IPS DF 19.7 (cell line): ENCODE data around the gene DCBLD2.

ENCODE experiments used
- DNase-seq: peaks from one replicate; pipeline ENCODE4 v3.0.0-alpha.2; 2013; ENCODE audit warnings: low read depth, low spot score

The DCBLD2 gene

DNA sequence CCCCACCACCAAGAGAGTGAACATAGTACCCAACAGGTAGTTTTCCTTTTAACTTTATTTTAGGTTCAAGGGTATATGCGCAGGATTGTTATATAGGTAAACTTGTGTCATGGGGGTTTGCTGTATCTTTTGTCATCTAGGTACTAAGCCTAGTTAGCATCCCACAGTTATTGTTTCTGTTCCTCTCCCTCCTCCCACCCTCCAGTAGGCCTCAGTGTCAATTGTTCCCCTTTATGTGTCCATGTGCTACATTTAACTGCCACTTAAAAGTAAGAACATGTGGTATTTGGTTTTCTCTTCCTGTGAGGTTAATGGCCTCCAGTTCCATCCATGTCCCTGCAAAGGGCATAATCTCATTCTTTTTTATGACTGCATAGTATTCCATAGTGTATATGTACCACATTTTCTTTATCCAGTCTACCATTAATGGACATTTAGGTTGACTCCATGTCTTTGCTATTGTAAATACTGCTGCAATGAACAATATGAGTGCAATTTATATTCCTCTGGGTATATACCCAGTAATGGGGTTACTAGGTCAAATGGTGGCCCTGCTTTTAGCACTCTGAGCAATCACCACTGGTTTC, 72.2 kb downstream of the DCBLD2 start:
- no peak for DNase-seq

DNA sequence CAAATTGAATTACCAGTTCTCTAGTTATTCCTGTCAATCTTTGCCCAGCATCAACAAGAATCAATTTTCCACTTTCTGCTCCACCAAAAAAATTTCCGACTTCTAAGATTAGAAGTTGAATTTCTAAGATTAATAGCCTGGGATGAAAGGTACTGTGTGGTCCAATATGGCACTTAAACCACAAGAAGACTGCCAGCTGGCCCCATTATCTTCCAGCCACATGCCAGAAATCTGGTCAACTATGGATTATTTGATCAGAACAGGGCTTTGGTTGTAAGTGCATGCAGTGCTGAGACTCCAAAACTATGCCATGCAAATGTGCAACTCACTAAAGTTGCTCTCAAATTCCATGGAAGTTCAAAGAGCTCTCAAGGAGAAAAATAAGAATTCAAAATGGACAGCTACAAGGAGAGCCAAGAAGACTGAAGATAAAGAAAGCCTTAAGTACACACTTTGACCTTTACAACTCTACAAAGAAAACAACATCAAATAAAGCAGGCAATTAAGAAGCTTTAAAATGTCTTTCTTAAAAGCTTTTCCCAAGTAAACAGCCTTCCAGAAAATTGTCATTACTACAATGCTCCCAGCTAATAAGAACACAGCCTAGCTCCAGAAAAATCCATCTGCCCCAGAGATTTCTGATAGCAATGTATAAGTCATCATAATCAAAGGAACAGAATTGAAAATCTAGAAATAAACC, 74.1 kb downstream of the DCBLD2 start:
- DNase-seq, result no peak

DNA sequence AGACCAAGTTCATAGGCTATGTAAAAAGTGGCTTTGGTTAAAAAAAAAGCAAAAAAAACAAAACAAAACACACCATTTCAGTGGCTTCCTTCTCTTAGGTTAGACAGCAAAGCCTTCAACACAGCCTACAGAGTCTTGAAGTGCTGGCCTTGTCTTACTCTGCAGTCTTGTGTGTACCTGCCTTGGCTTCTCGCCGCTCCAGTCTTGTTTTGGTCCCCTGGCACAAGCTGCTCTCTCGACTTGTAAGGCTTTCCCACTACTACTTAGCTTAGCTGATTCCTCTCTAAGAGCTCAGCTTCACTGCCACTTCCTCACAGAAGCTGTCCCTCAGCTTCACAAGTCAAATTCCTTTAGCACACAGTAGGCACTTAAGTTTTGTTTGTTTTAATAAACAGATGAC, 75.4 kb downstream of the DCBLD2 start:
- DNase-seq, result no peak

- no peak for DNase-seq
Observed at GRCh38 chr3:98824256-98824655, 77.2 kb downstream of the DCBLD2 start.

- DNase-seq, result no peak
Observed at GRCh38 chr3:98823791-98824190, 77.7 kb downstream of the DCBLD2 start.

GRCh38 chr3:98821063-98821462, 80.4 kb downstream of the DCBLD2 start:
- DNase-seq, result no peak

- DNase-seq, result no peak
Observed at GRCh38 chr3:98817547-98818041, 83.9 kb downstream of the DCBLD2 start.

DNA sequence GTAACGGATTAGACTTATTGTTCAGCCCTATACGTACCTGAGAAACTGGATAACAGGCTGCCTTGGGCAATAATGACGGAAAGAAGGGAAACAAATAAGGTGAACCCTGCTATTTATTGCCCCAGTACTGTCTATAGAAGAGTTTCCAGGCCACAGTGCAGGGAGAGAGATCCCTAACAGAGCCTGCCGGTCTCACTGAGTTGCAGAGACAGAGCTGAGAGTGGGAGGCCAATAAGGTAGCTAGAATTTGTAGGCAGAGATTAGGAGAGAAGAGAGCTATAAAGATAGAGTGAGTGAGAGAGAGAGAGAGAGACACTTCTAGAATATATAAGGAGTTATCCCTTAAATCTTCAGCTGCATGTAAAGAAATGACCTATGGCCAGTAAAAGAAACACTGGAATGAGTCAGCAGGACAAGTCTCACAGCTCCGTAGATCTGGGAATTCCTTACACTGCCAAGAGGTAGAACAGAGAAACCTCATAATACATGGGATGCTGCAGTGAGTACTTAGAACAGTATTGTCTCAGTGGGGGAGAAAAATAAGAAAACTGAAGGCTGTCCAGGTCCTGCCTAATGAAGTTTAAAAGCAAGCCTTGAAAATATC, 86.6 kb downstream of the DCBLD2 start:
- no peak for DNase-seq

GRCh38 chr3:98812851-98813374, 88.6 kb downstream of the DCBLD2 start:
- no peak for DNase-seq

GRCh38 chr3:98811048-98811447, 90.4 kb downstream of the DCBLD2 start:
- no peak for DNase-seq

GRCh38 chr3:98809557-98809956, 91.9 kb downstream of the DCBLD2 start:
- no peak for DNase-seq

- DNase-seq, result no peak
Observed at GRCh38 chr3:98808071-98808470, 93.4 kb downstream of the DCBLD2 start.

GRCh38 chr3:98807561-98807960, 93.9 kb downstream of the DCBLD2 start:
- no peak for DNase-seq

DNA sequence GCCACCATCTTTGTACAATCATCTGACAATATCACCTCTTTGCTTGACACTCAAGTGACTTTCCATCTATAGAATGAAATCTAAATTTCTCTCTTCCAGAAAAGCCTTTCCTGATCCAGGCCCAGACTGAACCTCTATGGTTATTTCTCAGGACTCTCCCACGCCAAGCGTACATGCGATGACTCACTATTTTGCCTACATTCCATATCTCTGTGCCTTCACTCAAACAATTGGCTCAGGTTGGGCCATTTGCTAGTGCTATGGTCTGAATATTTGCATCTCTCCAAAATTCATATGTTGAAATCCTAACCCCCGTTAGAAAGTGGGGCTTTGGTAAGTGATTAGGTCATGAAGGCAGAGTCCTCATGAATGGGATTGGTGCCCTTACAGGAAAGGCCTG, 94.5 kb downstream of the DCBLD2 start:
- DNase-seq, result no peak

DNA sequence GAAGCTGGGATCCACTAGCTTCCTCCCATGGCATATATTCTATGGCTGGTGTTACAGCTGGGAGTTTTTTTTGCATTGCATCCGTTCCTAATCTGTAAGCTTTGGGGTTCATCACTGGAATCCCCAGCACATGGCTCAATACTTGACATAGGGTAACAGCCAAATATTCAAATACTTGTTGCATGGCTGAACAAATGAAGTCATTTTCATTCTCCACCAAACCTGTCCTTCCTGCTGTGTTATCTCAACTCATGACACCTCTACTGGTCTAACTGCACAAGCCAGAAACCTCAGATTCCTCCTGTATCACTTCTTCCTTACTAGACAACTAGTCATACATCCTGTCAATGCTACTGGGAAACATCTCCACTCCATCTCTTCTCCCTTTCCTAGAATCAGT, 95.0 kb downstream of the DCBLD2 start:
- DNase-seq, result no peak

- DNase-seq, result no peak
Observed at GRCh38 chr3:98805571-98805970, 95.9 kb downstream of the DCBLD2 start.

GRCh38 chr3:98801043-98801747, 100.3 kb downstream of the DCBLD2 start:
- no peak for DNase-seq

GRCh38 chr3:98800401-98800800, 101.1 kb downstream of the DCBLD2 start:
- DNase-seq, result no peak

GRCh38 chr3:98799479-98799878, 102.0 kb downstream of the DCBLD2 start:
- no peak for DNase-seq

GRCh38 chr3:98798820-98799219, 102.7 kb downstream of the DCBLD2 start:
- DNase-seq, result no peak

DNA sequence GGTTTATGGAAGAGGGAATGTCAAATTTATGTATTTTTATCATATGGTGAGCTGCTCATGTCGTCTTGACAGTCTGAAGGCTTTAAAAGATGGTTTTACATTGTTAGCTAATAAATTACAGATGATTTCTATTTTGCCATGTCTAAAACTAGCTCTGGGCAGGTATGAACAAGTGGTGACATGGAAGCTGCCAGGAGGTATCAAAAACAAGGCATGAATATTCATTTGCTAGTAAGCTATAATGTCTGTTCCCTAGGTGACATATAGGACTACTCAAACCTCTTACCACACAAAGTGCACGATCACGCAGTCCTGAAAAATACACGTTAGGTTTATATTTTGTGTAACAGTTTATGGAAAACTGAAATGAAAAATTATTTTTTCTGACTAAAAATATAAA, 103.6 kb downstream of the DCBLD2 start:
- DNase-seq, result no peak

DNA sequence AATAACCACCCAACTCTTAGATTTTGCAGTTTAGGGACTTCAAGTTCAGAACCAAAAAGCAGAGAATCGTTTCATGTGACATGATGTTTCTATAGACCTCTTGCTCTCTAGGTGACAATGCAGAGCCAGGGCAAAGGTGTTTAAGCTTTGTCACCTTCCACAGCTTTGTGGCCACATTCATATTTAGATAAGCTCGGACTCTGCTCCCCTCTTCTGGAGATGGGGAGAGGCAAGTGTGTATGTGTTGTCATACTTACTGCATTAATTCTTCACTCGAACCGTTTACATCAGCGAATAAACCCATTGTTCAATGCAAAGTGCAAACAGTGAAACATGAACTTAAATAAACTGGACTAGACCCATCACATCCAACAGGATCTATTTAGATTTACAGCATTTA, 105.2 kb downstream of the DCBLD2 start:
- DNase-seq, result no peak
